DMS 273 (cell line): ENCODE results near the gene LMO1.

Experiments used
- DNase-seq: peaks from one replicate; lab custom pipeline; 2025; ENCODE audit not compliant: unreplicated experiment; lab: John Stamatoyannopoulos, UW

The LMO1 gene

GRCh38 chr11:8266246-8267241 lies 2.9 kb upstream of the LMO1 start:
- no peak for DNase-seq

GRCh38 chr11:8265681-8266241 lies 2.1 kb upstream of the LMO1 start:
- DNase-seq = peak; percentile 49

GRCh38 chr11:8263109-8263768 lies 439 bp downstream of the LMO1 start:
- DNase-seq = peak; percentile 66

DNA sequence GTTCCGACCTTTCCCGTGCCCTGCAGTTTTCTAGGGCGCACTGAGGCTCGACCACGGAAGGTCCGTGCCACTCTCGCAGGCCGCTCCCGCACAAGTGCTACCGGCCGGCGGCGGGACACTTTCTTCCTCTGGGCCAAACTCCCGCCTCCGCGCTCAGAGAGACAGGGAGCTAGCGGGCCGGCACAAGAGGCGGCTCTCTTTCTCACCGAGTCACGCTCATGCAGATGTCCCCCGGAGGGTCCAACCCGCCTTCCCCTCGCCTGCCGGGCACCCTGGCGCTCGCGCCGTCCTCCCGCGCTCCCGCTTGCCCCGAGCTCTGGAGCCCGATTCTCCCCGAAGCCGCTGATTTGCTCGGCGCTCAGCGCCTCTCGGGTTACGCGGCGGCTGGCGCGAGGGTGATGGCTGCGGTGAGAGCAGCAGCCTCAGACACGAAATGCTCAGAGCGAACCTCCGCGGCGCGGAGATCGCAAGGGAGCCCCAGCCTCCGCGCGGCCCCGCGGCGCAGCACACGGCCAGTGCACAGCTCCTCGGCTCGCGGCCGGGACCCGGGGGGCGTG lies 1.0 kb downstream of the LMO1 start:
- peak; percentile 86 for DNase-seq

DNA sequence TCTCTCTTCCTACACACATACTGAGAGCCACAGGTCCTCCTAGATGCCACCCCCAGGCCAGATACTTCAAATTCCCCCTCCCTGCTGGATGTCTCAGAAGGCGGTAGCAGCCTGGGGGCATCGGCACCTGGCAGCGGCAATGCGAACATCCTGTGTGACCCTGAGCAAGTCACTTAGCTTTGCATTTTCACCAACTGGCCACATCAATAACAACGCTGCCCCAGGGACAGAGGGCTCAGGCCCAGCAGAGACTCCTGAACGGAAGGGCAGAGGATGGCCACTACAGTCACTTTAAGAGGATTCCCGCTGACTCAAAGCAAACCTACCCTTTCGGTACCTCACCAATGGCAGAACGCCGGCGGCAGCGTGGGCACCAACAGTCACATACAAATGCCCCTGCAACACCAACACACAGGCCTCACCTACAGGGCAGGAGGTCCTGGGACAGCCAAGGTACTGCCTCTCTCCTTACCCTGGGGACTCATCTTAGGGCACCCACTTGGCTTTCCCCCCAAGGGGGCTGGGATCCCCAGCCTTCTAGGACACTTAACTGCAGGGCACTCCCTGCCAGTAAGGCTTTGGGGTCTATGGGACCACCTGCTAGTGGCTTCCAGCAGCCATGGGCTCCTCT lies 1.6 kb downstream of the LMO1 start:
- no peak for DNase-seq

DNA sequence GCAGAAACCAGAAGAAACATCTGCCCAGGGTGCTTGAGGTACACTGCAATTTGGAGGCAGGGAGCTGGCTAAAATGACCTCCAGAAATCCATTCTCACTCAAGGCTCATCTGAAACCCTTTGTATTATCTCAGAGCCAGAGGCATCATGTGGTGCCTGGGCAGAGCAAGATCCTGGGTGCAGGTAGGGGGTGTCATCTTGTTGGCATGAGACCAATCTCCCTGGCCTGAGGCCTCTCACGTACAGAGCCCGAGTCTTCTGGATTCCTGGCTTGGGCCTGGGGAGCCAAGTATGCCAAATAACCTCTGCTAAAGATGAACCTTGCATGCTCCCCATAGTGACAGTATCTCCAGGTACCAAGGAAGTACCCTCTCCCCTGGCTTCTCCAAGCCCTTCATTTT lies 2.4 kb downstream of the LMO1 start:
- no peak for DNase-seq

DNA sequence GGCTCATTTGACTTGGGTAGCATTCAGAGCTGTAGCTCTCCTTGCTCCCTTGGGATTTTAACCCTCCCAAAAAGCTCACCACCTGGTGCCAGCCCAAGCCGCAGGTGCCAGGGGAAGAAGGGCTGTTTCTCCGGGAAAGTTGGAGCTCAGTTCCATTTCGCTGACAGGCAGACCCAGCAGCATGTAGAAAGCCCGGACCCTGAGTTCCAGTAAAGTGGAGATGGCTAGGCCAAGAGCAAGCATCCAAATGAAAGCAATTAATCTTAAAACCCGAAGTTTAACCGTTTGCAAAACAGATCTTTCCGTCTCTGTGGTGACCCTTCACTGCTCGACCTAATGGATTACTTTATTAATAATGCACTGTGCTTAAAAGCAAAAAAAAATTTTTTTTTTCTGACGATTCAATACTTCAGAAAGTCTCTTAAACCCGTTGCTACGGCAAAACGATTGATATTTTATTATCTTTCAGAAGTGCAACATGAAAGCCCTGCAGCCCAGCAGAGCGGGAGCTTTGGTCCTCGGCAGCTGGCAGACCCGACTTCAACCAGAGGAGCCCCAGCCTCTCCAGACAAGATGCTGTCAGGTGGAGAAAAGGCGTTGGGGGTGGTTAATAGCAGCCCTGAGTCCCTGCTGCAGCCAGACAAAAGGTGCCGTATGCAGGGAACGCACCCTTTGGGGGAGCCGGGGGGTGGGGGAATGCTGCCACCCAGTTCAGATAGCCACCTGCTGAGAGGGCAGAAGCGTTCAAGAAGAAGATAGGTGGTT lies 3.3 kb downstream of the LMO1 start:
- no peak for DNase-seq

GRCh38 chr11:8259306-8259959 lies 4.2 kb downstream of the LMO1 start:
- no peak for DNase-seq

- DNase-seq = peak; percentile 22
Observed at GRCh38 chr11:8258784-8259183, 4.9 kb downstream of the LMO1 start.

GRCh38 chr11:8258289-8258688 lies 5.4 kb downstream of the LMO1 start:
- DNase-seq = peak; percentile 40

- peak; percentile 77 for DNase-seq
Observed at GRCh38 chr11:8257003-8257664, 6.5 kb downstream of the LMO1 start.

DNA sequence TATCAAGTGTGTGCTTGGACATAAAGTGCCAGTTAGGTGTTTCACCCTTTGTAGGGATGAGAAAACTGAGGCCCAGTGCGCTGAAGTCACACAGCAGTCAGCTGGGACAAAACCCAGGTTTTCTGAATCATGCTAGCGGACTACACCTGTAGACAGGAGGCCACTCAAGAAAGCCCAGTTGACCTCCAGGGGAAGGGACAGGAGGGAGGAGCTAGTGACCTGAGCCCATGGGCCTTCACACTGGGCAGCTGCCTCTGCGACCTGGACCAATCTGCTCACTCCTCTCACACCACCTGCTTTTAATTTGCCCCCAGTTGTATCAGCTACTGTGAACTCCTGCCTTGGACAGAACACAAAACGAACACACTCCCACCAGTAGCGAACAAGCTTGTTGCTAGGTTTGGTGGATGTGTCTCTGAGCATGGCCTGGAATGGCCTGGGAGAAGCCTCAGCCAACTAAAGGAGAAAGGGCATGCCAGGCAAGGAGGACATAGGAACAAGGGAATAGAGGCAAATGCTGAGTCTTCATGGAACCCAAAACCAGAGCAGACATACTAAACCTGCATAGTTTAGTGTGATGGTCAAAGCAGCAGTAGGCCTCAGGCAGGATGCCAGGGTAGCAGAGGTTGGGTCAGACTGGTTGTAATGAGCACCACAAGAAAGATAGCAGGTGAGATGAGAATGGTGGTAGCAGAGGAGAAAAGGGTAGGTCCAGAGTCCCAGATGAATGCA lies 7.2 kb downstream of the LMO1 start:
- peak; percentile 15 for DNase-seq

DNA sequence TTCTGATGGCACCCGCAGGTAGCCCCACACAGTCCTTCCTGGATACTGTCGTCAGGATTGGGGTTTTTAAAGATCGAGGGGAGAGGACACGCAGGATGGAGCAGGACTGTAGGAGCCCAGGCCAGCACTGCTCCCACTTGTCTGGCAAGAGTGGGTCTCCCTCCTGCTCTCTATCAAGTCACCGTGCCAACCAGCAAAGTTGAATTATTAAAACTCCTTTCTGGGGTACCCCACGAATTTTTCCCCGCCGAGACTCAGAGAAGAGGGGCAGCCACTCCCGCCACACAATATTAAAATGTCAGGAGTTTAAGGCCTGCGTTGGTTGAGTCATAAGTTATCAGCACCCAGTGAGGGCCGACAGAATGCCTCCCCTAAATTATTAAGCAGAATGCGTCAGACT lies 10.1 kb downstream of the LMO1 start:
- no peak for DNase-seq

DNA sequence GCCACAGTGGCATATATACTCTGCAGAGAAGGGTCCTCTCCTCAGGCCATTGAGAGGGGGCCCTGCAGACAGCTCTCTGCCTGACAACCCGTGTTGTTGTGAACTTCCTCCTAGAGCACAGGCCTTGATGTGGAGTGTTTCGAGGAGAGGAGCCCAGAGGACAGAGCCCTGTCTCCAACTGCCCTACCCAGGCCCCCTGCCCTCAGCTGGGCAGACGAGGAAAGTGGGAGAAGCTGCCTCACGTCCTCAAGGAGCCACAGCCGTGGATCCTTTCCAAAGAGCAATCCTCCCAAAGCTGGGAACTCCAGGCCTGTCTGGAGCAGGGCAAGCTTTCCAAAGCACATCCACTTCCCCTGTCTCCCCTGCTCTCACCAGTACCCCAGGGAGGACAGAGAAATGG lies 10.7 kb downstream of the LMO1 start:
- no peak for DNase-seq

GRCh38 chr11:8252388-8252787 lies 11.3 kb downstream of the LMO1 start:
- DNase-seq = no peak

- DNase-seq = peak; percentile 16
Observed at GRCh38 chr11:8251616-8252295, 11.9 kb downstream of the LMO1 start.

DNA sequence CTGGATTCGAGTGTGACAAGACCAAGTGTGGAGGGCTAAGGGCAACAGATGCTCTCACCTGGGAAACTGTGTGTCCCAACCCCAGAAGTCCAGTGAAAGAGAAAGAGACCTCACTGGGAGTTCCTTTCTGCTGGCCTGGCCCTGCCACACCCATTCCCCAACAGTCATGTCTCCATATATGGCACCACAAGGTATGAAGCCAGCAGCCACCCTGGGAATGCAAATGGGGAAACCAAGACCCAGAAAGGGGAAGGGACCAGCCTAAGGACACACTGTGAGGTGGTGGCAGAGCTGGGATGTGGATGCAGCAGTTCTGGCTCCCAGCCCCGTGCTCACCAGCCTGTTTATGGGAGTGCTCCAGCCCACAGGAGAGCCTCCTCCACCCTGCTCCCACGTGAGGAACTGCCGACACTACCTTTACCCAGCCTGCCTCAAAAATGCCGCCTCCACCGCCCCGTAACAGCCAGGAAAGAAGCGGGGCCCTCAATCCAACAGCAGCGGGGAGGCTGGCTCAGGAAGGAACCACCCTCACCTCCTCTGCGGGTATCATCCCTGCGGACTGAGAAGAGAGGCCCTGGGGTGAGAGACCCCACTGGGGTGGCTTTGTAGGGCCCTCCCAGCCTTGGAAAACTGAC lies 12.6 kb downstream of the LMO1 start:
- DNase-seq = no peak

DNA sequence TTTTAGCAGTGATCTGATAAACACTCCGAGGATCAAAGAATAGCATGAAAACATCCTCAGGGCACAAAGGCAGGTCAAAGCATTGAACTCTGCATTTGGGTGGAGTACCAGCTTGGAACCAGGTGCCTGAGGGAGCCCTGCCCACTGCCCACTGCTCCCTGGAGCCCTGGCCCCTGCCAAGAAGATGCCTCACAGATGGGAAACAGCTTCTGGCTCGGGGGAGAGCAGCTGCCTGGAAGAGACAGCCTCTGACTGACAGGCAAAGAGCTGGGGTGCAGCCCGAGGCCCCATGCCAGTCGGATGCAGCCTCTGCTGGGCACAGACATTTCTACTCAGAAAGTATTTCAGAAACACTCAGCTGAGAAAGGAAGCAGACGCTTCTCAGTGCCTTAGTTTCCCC lies 13.2 kb downstream of the LMO1 start:
- peak; percentile 75 for DNase-seq
